NT2/D1 (cell line): ENCODE results near the gene GALK1.
"Not testable (repeated sequence)": the region's sequence is repeated elsewhere in the genome, so short reads cannot be mapped to it uniquely, and the experiment has no call there.

ENCODE experiments used
- DNase-seq: peaks from one replicate; pipeline ENCODE4 v3.0.0-alpha.2; 2011; ENCODE audit warnings: low read depth, low spot score
- H3K27me3 ChIP-seq: 2 replicates; pipeline ENCODE4 v1.6.0; 2011; ENCODE audit warnings: mild to moderate bottlenecking; ENCODE audit not compliant: insufficient read length, insufficient read depth
- H3K36me3 ChIP-seq: 2 replicates; pipeline ENCODE4 v1.6.1; 2011; ENCODE audit warnings: mild to moderate bottlenecking, low read length, mixed read lengths; ENCODE audit not compliant: insufficient read depth, insufficient read length
- H3K4me1 ChIP-seq: 2 replicates; pipeline ENCODE4 v1.5.1; 2011; ENCODE audit not compliant: insufficient read depth, insufficient read length
- H3K4me3 ChIP-seq: 2 replicates; pipeline ENCODE4 v1.5.1; 2011; ENCODE audit warnings: low read depth; ENCODE audit not compliant: insufficient read length
- H3K9ac ChIP-seq: 2 replicates; pipeline ENCODE4 v1.6.0; 2011; ENCODE audit warnings: low read depth; ENCODE audit not compliant: insufficient read length
- H3K9me3 ChIP-seq: 2 replicates; pipeline ENCODE4 v1.5.1; 2011; ENCODE audit warnings: mild to moderate bottlenecking, low read length; ENCODE audit not compliant: insufficient read depth
- SUZ12 ChIP-seq: IDR thresholded peaks from 2 replicates; pipeline ENCODE4 v1.6.1; 2011; ENCODE audit not compliant: insufficient read length, insufficient read depth; ENCODE audit errors: extremely low read depth
- YY1 ChIP-seq: IDR thresholded peaks from 2 replicates; pipeline ENCODE4 v1.6.1; 2011; ENCODE audit not compliant: insufficient read length, insufficient read depth
- ZNF274 ChIP-seq: IDR thresholded peaks from 2 replicates; pipeline ENCODE4 v1.6.1; 2011; ENCODE audit warnings: mild to moderate bottlenecking, low read depth, low read length

GALK1 gene

GRCh38 chr17:75764711-75765421 is at the start of gene GALK1:
Gene GALK1, minus strand, starts transcription at chr17:75765192. Its CDS starts 56 bp downstream, at chr17:75765136.
- H3K4me3 ChIP-seq, result peak within 1 kb of the TSS; percentile 77
- H3K4me1 ChIP-seq, result peaks cover 10% of the 10 kb centered on the region
- peak within 1 kb of the TSS; percentile 87 for H3K9ac ChIP-seq
- TF ChIP-seq YY1, result no peak
- no peak for TF ChIP-seq SUZ12
- TF ChIP-seq ZNF274, result no peak
- no peaks in the 10 kb centered on the region for H3K9me3 ChIP-seq
- peaks cover 10% of the 10 kb centered on the region for H3K36me3 ChIP-seq
- no peaks in the 10 kb centered on the region for H3K27me3 ChIP-seq
- no peak for DNase-seq

DNA sequence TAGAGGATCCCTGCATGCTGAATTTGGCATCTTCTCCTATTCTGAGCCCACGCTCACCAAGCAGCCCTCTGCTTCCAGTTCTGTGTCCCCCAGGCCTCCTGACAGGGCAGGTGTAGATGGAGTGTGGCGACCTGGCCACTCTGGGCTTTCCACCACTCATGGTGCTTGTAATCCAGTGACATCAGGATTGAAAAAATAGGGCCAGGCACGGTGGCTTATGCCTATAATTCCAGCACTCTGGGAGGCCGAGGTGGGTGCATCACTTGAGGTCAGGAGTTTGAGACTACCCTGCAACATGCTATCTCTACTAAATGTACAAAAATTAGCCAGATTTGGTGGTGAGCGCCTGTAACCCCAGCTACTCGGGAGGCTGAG is 49.0 kb upstream of the GALK1 start:
- Histone ChIP-seq H3K9ac (no peak overlapping the region), H3K36me3 (peaks cover 86% of the 10 kb centered on the region), H3K27me3 (no peaks in the 10 kb centered on the region), H3K4me1 (peaks cover 18% of the 10 kb centered on the region), H3K9me3 (no peaks in the 10 kb centered on the region), H3K4me3 (no peak overlapping the region)
- DNase-seq, result no peak
- TF ChIP-seq YY1, result no peak
- TF ChIP-seq ZNF274, result no peak
- no peak for TF ChIP-seq SUZ12

- TF ChIP-seq ZNF274 (no peak), SUZ12 (no peak), YY1 (no peak)
- H3K9ac ChIP-seq, result no peak overlapping the region
- H3K4me1 ChIP-seq, result peaks cover 20% of the 10 kb centered on the region
- H3K9me3 ChIP-seq, result no peaks in the 10 kb centered on the region
- no peak for DNase-seq
- no peaks in the 10 kb centered on the region for H3K27me3 ChIP-seq
- peaks cover 80% of the 10 kb centered on the region for H3K36me3 ChIP-seq
- H3K4me3 ChIP-seq, result no peak overlapping the region
Observed at GRCh38 chr17:75813081-75814020, 48.4 kb upstream of the GALK1 start.

DNA sequence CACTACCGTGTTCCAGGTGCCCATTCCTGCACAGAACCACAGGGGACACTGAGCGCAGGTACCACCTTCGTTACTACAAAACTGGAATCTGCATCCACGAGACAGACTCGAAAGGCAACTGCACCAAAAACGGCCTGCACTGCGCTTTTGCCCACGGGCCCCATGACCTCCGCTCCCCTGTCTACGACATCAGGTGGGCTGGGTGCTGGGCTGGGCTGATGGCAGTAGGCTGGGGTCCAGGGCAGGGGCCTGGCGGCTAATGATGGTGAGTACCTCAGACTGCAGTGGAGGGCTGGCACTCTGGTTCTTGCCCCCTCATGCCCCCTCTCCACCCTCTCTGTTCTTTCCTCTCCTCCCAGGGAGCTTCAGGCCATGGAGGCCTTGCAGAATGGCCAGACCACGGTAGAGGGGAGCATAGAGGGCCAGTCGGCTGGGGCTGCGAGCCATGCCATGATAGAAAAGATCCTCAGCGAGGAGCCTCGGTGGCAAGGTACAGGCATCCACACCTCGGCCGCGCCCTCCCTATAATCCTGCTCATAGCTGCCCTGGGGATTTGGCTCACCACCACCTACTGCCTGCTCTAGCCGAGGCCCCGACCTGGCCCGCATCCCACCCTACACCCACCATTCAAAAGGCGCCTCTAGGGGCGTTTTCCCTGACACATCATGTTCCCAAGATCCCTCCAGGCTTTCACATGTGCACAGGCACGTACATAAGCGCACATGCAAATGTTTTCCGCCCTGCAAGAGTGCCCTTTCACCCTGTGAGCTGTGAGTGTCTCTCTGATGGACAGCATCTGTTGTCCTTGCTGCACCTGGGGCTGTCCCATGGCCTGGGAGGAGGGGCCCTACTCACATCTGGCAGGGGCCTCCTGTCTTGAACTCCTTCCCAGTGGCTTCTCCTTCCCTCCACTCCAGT is 47.4 kb upstream of the GALK1 start:
- no peak for DNase-seq
- Histone ChIP-seq H3K9ac (no peak overlapping the region), H3K4me3 (no peak overlapping the region), H3K36me3 (peaks cover 70% of the 10 kb centered on the region), H3K27me3 (no peaks in the 10 kb centered on the region), H3K9me3 (no peaks in the 10 kb centered on the region), H3K4me1 (peaks cover 25% of the 10 kb centered on the region)
- TF ChIP-seq SUZ12, result no peak

- Histone ChIP-seq H3K36me3 (peaks cover 58% of the 10 kb centered on the region), H3K9ac (no peak overlapping the region), H3K27me3 (no peaks in the 10 kb centered on the region), H3K4me1 (peaks cover 22% of the 10 kb centered on the region), H3K4me3 (no peak overlapping the region), H3K9me3 (no peaks in the 10 kb centered on the region)
- no peak for TF ChIP-seq YY1
- TF ChIP-seq SUZ12, result no peak
- no peak for TF ChIP-seq ZNF274
- no peak for DNase-seq
Observed at GRCh38 chr17:75811174-75811573, 46.2 kb upstream of the GALK1 start.

DNA sequence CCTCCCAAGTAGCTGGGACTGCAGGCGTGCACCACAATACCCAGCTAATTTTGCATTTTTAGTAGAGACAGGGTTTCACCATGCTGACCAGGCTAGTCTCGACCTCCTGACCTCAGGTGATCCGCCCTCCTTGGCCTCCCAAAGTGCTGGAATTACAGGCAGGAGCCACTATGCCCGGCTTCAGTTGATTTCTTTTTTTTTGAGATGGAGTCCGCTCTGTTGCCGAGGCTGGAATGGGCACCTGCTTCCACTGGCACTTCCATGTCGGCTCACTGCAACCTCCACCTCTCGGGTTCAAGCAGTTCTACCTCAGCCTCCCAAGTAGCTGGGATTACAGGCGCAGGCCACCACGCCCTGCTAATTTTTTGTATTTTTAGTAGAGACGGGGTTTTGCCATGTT is 45.8 kb upstream of the GALK1 start:
- not testable (repeated sequence) for DNase-seq, H3K4me3 ChIP-seq, H3K9me3 ChIP-seq, H3K27me3 ChIP-seq, H3K9ac ChIP-seq
- peaks cover 22% of the 10 kb centered on the region for H3K4me1 ChIP-seq
- peaks cover 54% of the 10 kb centered on the region for H3K36me3 ChIP-seq

DNA sequence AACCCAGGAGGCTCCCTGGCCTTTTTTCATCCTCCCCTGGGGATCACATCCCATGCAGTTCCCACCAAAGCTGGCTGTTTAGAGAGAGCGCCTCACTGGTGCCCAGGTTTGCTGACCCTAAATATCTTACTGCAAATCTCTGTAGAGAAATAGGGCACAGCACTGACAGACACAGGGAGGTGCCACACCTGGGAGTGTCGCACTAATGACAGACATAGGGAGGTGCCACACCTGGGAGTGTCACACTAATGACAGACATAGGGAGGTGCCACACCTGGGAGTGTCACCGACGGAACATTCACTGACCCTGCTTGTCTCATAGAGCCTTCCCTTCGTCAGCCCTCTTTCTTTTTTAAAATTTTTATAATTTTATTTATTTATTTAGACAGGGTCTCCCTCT is 45.2 kb upstream of the GALK1 start:
- TF ChIP-seq SUZ12 (no peak), YY1 (no peak), ZNF274 (no peak)
- Histone ChIP-seq H3K36me3 (peaks cover 50% of the 10 kb centered on the region), H3K4me3 (no peak overlapping the region), H3K9ac (no peak overlapping the region), H3K27me3 (no peaks in the 10 kb centered on the region), H3K9me3 (no peaks in the 10 kb centered on the region), H3K4me1 (peaks cover 21% of the 10 kb centered on the region)
- DNase-seq, result no peak
